ENCODE data around the gene HPDL. TPM values are rescaled to one million over a fixed set of nuclear protein-coding genes. Genes with fewer than 3 reads are reported as not detected.

HPDL gene
- total and polyA plus RNA-seq, 2 experiments from 2014 or later: 3.9 to 5.1 TPM

- no peaks in the 10 kb centered on the region for H3K36me3 ChIP-seq (replicated peaks; ENCODE audit: insufficient read depth, low read depth)
- no peak overlapping the region for H2AFZ ChIP-seq
- H3K79me2 ChIP-seq: peaks cover 3% of the 10 kb centered on the region
- 36% methylated on average over 4 of the region's 4 CpGs for WGBS (ENCODE audit: low lambda C conversion rate, missing lambda C conversion rate)
- H4K20me1 ChIP-seq (ENCODE audit: insufficient read depth, poor library complexity, severe bottlenecking): no peaks in the 10 kb centered on the region
- H3K9me3 ChIP-seq (ENCODE audit: low read depth): no peaks in the 10 kb centered on the region
- no peak overlapping the region for H3K4me3 ChIP-seq
- TF ChIP-seq, protein P1, sequence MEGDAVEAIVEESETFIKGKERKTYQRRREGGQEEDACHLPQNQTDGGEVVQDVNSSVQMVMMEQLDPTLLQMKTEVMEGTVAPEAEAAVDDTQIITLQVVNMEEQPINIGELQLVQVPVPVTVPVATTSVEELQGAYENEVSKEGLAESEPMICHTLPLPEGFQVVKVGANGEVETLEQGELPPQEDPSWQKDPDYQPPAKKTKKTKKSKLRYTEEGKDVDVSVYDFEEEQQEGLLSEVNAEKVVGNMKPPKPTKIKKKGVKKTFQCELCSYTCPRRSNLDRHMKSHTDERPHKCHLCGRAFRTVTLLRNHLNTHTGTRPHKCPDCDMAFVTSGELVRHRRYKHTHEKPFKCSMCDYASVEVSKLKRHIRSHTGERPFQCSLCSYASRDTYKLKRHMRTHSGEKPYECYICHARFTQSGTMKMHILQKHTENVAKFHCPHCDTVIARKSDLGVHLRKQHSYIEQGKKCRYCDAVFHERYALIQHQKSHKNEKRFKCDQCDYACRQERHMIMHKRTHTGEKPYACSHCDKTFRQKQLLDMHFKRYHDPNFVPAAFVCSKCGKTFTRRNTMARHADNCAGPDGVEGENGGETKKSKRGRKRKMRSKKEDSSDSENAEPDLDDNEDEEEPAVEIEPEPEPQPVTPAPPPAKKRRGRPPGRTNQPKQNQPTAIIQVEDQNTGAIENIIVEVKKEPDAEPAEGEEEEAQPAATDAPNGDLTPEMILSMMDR (IDR thresholded peaks at IDR 0.05; ENCODE audit: poor library complexity): no peak
- TF ChIP-seq EZH2phosphoT487 (IDR thresholded peaks at IDR 0.05; ENCODE audit: low read depth, severe bottlenecking, unreplicated experiment) (no peak), EZH2 (IDR thresholded peaks at IDR 0.05; ENCODE audit: borderline replicate concordance) (no peak)
- no peak overlapping the region for H3K27ac ChIP-seq
- no peaks in the 10 kb centered on the region for H3K9me2 ChIP-seq (replicated peaks; ENCODE audit: insufficient read depth)
- DNase-seq (ENCODE audit: low spot score): no peak
- H3K4me1 ChIP-seq (ENCODE audit: insufficient read depth): peaks cover 12% of the 10 kb centered on the region
- no peaks in the 10 kb centered on the region for H3K27me3 ChIP-seq
- no peak overlapping the region for H3K4me2 ChIP-seq
Measured at GRCh38 chr1:45329445-45329844, 2.8 kb downstream of the HPDL start.

GRCh38 chr1:45331436-45332345 is 5.0 kb downstream of the HPDL start:
- no peak overlapping the region for H3K27ac ChIP-seq
- no peaks in the 10 kb centered on the region for H3K9me3 ChIP-seq (ENCODE audit: low read depth)
- no peak overlapping the region for H3K4me3 ChIP-seq
- DNase-seq (ENCODE audit: low spot score): no peak
- no peak overlapping the region for H3K4me2 ChIP-seq
- peaks cover 22% of the 10 kb centered on the region for H3K4me1 ChIP-seq (ENCODE audit: insufficient read depth)
- no peak overlapping the region for H2AFZ ChIP-seq
- H3K36me3 ChIP-seq (replicated peaks; ENCODE audit: insufficient read depth, low read depth): no peaks in the 10 kb centered on the region
- H3K9me2 ChIP-seq (replicated peaks; ENCODE audit: insufficient read depth): no peaks in the 10 kb centered on the region
- no peak for TF ChIP-seq EZH2phosphoT487 (IDR thresholded peaks at IDR 0.05; ENCODE audit: low read depth, severe bottlenecking, unreplicated experiment)
- no peaks in the 10 kb centered on the region for H3K27me3 ChIP-seq
- H3K79me2 ChIP-seq: peaks cover 5% of the 10 kb centered on the region
- WGBS (ENCODE audit: low lambda C conversion rate, missing lambda C conversion rate): 97% methylated on average over 18 of the region's 18 CpGs
- H4K20me1 ChIP-seq (ENCODE audit: insufficient read depth, poor library complexity, severe bottlenecking): no peaks in the 10 kb centered on the region

GRCh38 chr1:45332346-45332720 is 5.6 kb downstream of the HPDL start:
- Histone ChIP-seq H3K79me2 (peaks cover 6% of the 10 kb centered on the region), H4K20me1 (ENCODE audit: insufficient read depth, poor library complexity, severe bottlenecking) (no peaks in the 10 kb centered on the region), H3K36me3 (replicated peaks; ENCODE audit: insufficient read depth, low read depth) (no peaks in the 10 kb centered on the region), H2AFZ (no peak overlapping the region), H3K9me3 (ENCODE audit: low read depth) (no peaks in the 10 kb centered on the region), H3K4me1 (ENCODE audit: insufficient read depth) (peaks cover 24% of the 10 kb centered on the region), H3K4me2 (no peak overlapping the region), H3K9me2 (replicated peaks; ENCODE audit: insufficient read depth) (no peaks in the 10 kb centered on the region), H3K4me3 (no peak overlapping the region), H3K27ac (no peak overlapping the region), H3K27me3 (no peaks in the 10 kb centered on the region)
- no peak for DNase-seq (ENCODE audit: low spot score)
- TF ChIP-seq, protein P1 (IDR thresholded peaks at IDR 0.05; ENCODE audit: poor library complexity): no peak
- TF ChIP-seq EZH2phosphoT487 (IDR thresholded peaks at IDR 0.05; ENCODE audit: low read depth, severe bottlenecking, unreplicated experiment): no peak
- TF ChIP-seq EZH2 (IDR thresholded peaks at IDR 0.05; ENCODE audit: borderline replicate concordance): no peak
- WGBS (ENCODE audit: low lambda C conversion rate, missing lambda C conversion rate): 96% methylated on average over 10 of the region's 10 CpGs

All from hepatocyte (in vitro differentiated cells).